ENCODE data around the gene MAGI1. TPM values are rescaled to one million over a fixed set of nuclear protein-coding genes. Genes with fewer than 3 reads are reported as not detected.

MAGI1 gene
- total RNA-seq, 2 experiments from 2014 or later, result 0.29 to 4.3 TPM

GRCh38 chr3:65992106-65992505 lies 46.6 kb downstream of the MAGI1 start:
- no peak for DNase-seq
- Mint-ChIP-seq H3K4me1 (no peaks in the 10 kb centered on the region), H3K27me3 (peaks cover 2% of the 10 kb centered on the region), H3K27ac (no peak overlapping the region), H3K36me3 (no peaks in the 10 kb centered on the region), H3K4me3 (no peak overlapping the region), H3K9me3 (ENCODE audit: low read depth) (no peaks in the 10 kb centered on the region)
- CTCF ChIA-PET, result no interaction called here
- no peak for ATAC-seq

- ATAC-seq (no peak), DNase-seq (no peak)
- no peaks in the 10 kb centered on the region for H3K9me3 Mint-ChIP-seq (ENCODE audit: low read depth)
- H3K27me3 Mint-ChIP-seq, result peaks cover 2% of the 10 kb centered on the region
- no peaks in the 10 kb centered on the region for H3K36me3 Mint-ChIP-seq
- CTCF ChIA-PET, result no interaction called here
- H3K4me3 Mint-ChIP-seq, result no peak overlapping the region
- H3K4me1 Mint-ChIP-seq, result no peaks in the 10 kb centered on the region
- no peak overlapping the region for H3K27ac Mint-ChIP-seq
These were observed 50.1 kb downstream of the MAGI1 start for GRCh38 chr3:65988411-65989180.

GRCh38 chr3:65986285-65986684 lies 52.4 kb downstream of the MAGI1 start:
- H3K4me3 Mint-ChIP-seq, result no peak overlapping the region
- peaks cover 2% of the 10 kb centered on the region for H3K27me3 Mint-ChIP-seq
- ATAC-seq (no peak), DNase-seq (no peak)
- H3K4me1 Mint-ChIP-seq, result no peaks in the 10 kb centered on the region
- CTCF ChIA-PET, result no interaction called here
- no peak overlapping the region for H3K27ac Mint-ChIP-seq
- H3K36me3 Mint-ChIP-seq, result no peaks in the 10 kb centered on the region
- H3K9me3 Mint-ChIP-seq (ENCODE audit: low read depth), result no peaks in the 10 kb centered on the region

- Mint-ChIP-seq H3K36me3 (no peaks in the 10 kb centered on the region), H3K9me3 (ENCODE audit: low read depth) (no peaks in the 10 kb centered on the region), H3K4me1 (no peaks in the 10 kb centered on the region), H3K4me3 (no peak overlapping the region), H3K27me3 (peaks cover 2% of the 10 kb centered on the region), H3K27ac (no peak overlapping the region)
- DNase-seq (no peak), ATAC-seq (no peak)
- CTCF ChIA-PET, result no interaction called here
These were observed 53.7 kb downstream of the MAGI1 start for GRCh38 chr3:65984975-65985374.

- Mint-ChIP-seq H3K9me3 (ENCODE audit: low read depth) (no peaks in the 10 kb centered on the region), H3K27me3 (no peaks in the 10 kb centered on the region), H3K27ac (no peak overlapping the region), H3K36me3 (no peaks in the 10 kb centered on the region), H3K4me1 (no peaks in the 10 kb centered on the region), H3K4me3 (no peak overlapping the region)
- ATAC-seq (no peak), DNase-seq (no peak)
- CTCF ChIA-PET, result no interaction called here
These were observed 55.6 kb downstream of the MAGI1 start for GRCh38 chr3:65983100-65983499.

- no peaks in the 10 kb centered on the region for H3K4me1 Mint-ChIP-seq
- CTCF ChIA-PET, result no interaction called here
- no peak overlapping the region for H3K4me3 Mint-ChIP-seq
- no peaks in the 10 kb centered on the region for H3K27me3 Mint-ChIP-seq
- H3K9me3 Mint-ChIP-seq (ENCODE audit: low read depth), result no peaks in the 10 kb centered on the region
- ATAC-seq (no peak), DNase-seq (no peak)
- no peaks in the 10 kb centered on the region for H3K36me3 Mint-ChIP-seq
- no peak overlapping the region for H3K27ac Mint-ChIP-seq
These were observed 59.0 kb downstream of the MAGI1 start for GRCh38 chr3:65979731-65980130.

GRCh38 chr3:65979162-65979561 lies 59.6 kb downstream of the MAGI1 start:
- ATAC-seq (no peak), DNase-seq (no peak)
- Mint-ChIP-seq H3K4me3 (no peak overlapping the region), H3K36me3 (no peaks in the 10 kb centered on the region), H3K27ac (no peak overlapping the region), H3K27me3 (no peaks in the 10 kb centered on the region), H3K4me1 (no peaks in the 10 kb centered on the region), H3K9me3 (ENCODE audit: low read depth) (no peaks in the 10 kb centered on the region)
- CTCF ChIA-PET, result no interaction called here

GRCh38 chr3:65978116-65978515 lies 60.6 kb downstream of the MAGI1 start:
- ATAC-seq (no peak), DNase-seq (no peak)
- Mint-ChIP-seq H3K4me1 (no peaks in the 10 kb centered on the region), H3K36me3 (no peaks in the 10 kb centered on the region), H3K4me3 (no peak overlapping the region), H3K9me3 (ENCODE audit: low read depth) (no peaks in the 10 kb centered on the region), H3K27ac (no peak overlapping the region), H3K27me3 (no peaks in the 10 kb centered on the region)
- CTCF ChIA-PET, result no interaction called here

- CTCF ChIA-PET, result no interaction called here
- ATAC-seq (no peak), DNase-seq (no peak)
- Mint-ChIP-seq H3K4me3 (no peak overlapping the region), H3K27ac (no peak overlapping the region), H3K4me1 (no peaks in the 10 kb centered on the region), H3K27me3 (no peaks in the 10 kb centered on the region), H3K36me3 (no peaks in the 10 kb centered on the region), H3K9me3 (ENCODE audit: low read depth) (no peaks in the 10 kb centered on the region)
These were observed 63.7 kb downstream of the MAGI1 start for GRCh38 chr3:65975032-65975431.

GRCh38 chr3:65974509-65974908 lies 64.2 kb downstream of the MAGI1 start:
- Mint-ChIP-seq H3K27ac (no peak overlapping the region), H3K9me3 (ENCODE audit: low read depth) (no peaks in the 10 kb centered on the region), H3K36me3 (no peaks in the 10 kb centered on the region), H3K27me3 (no peaks in the 10 kb centered on the region), H3K4me3 (no peak overlapping the region), H3K4me1 (no peaks in the 10 kb centered on the region)
- ATAC-seq (no peak), DNase-seq (no peak)
- CTCF ChIA-PET, result no interaction called here

GRCh38 chr3:65972765-65973164 lies 66.0 kb downstream of the MAGI1 start:
- H3K27ac Mint-ChIP-seq, result no peak overlapping the region
- H3K9me3 Mint-ChIP-seq (ENCODE audit: low read depth), result no peaks in the 10 kb centered on the region
- no peaks in the 10 kb centered on the region for H3K27me3 Mint-ChIP-seq
- ATAC-seq (no peak), DNase-seq (no peak)
- no peaks in the 10 kb centered on the region for H3K36me3 Mint-ChIP-seq
- no peaks in the 10 kb centered on the region for H3K4me1 Mint-ChIP-seq
- CTCF ChIA-PET, result no interaction called here
- no peak overlapping the region for H3K4me3 Mint-ChIP-seq

- no peaks in the 10 kb centered on the region for H3K9me3 Mint-ChIP-seq (ENCODE audit: low read depth)
- H3K4me3 Mint-ChIP-seq, result no peak overlapping the region
- no peaks in the 10 kb centered on the region for H3K36me3 Mint-ChIP-seq
- H3K4me1 Mint-ChIP-seq, result no peaks in the 10 kb centered on the region
- no peak for ATAC-seq
- no peak for DNase-seq
- no peak overlapping the region for H3K27ac Mint-ChIP-seq
- CTCF ChIA-PET, result no interaction called here
- H3K27me3 Mint-ChIP-seq, result no peaks in the 10 kb centered on the region
These were observed 67.1 kb downstream of the MAGI1 start for GRCh38 chr3:65971293-65972252.

- Mint-ChIP-seq H3K27ac (no peak overlapping the region), H3K4me1 (peaks cover 8% of the 10 kb centered on the region)
These were observed 69.7 kb downstream of the MAGI1 start for GRCh38 chr3:65968996-65969395.

GRCh38 chr3:65967451-65967850 lies 71.3 kb downstream of the MAGI1 start:
- Mint-ChIP-seq H3K4me1 (peaks cover 13% of the 10 kb centered on the region), H3K27me3 (no peaks in the 10 kb centered on the region), H3K9me3 (ENCODE audit: low read depth) (no peaks in the 10 kb centered on the region), H3K27ac (no peak overlapping the region), H3K4me3 (no peak overlapping the region), H3K36me3 (no peaks in the 10 kb centered on the region)
- DNase-seq (no peak), ATAC-seq (no peak)
- CTCF ChIA-PET, result no interaction called here

More at GRCh38 chr3:65968996-65969395, 69.7 kb downstream of the MAGI1 start:
- DNase-seq, result no peak
- no peak for ATAC-seq
- CTCF ChIA-PET, result no interaction called here
- Mint-ChIP-seq H3K36me3 (no peaks in the 10 kb centered on the region), H3K4me3 (no peak overlapping the region), H3K9me3 (ENCODE audit: low read depth) (no peaks in the 10 kb centered on the region), H3K27me3 (no peaks in the 10 kb centered on the region)
